GM10248 (cell line): Measurements from ENCODE around the gene EHMT1.

ENCODE experiments used
- CTCF ChIA-PET: fragments of 300-600 bp; sonication (Branson Sonifier 250); formaldehyde crosslinking; extraction: SDS; loops from one replicate; lab custom pipeline; 2021; ENCODE audit warnings: antibody characterized with exemption; lab: Yijun Ruan, JAX
- POLR2A ChIA-PET: fragments of 350-650 bp; sonication (Branson Sonifier 250); formaldehyde crosslinking; extraction: SDS; loops from one replicate; lab custom pipeline; 2020; ENCODE audit warnings: antibody characterized with exemption; lab: Yijun Ruan, JAX
- DNase-seq: peaks from one replicate; pipeline ENCODE4 v3.0.0; 2012; ENCODE audit errors: extremely low spot score
- CTCF ChIP-seq: IDR thresholded peaks from 2 replicates; pipeline ENCODE4 v1.5.1; 2012; ENCODE audit warnings: mild to moderate bottlenecking, low read depth; ENCODE audit errors: extremely low read depth, missing control alignments, control extremely low read depth

Gene EHMT1

DNA sequence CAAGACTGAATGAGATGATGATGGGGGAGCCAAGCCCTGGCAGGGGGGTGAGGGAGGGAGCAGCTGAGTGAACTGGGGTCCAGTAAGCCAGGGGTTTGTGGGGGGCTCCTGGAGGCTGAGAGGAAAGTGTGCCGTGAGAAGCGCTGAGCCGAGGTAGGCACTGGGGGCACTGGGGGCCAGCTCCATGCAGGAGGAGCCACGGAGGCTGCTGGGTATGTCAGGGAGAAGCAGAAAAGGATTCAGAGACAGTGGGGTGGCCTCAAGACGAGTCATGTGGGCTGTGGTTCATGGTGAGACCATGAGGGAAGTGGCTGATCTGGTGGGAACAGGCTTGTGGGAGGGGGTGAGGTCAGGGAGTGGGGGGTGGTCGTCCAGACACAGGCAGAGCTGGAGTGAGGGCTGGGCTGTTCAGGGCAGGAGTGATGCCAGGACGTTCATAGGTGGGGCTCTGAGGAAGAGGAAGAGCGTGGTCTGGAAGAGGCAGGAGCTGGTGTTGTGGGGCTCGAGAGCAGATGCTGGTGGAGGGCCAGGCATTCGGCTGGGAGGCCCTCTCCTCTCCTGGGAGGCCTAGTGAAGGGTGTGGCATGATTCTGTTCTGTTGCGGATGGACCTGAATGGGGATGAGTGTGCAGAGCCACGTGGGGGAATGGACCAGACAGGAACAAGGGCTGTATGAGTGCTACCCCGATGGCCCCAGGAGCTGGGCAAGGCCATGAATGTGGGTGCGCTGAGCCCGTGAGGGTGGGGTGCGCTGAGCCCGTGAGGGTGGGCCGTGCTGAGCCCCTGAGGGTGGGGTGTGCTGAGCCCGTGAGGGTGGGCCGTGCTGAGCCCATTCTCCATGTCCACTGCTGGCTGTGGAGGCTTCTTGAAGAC is 166.1 kb downstream of the EHMT1 start:
- ChIA-PET CTCF (interaction anchor here (1.1 kb wide), 1 partner anchor 24 kb away, joined by 3 read pairs; no protein-coding TSS in a partner anchor), POLR2A (no interaction called here)
- TF ChIP-seq CTCF, result no peak
- no peak for DNase-seq

GRCh38 chr9:137785704-137786161 is 166.9 kb downstream of the EHMT1 start:
- no peak for TF ChIP-seq CTCF
- ChIA-PET CTCF (interaction anchor here (1.1 to 1.5 kb wide), 2 partner anchors 8 to 23 kb away, joined by 3 read pairs; no protein-coding TSS in a partner anchor), POLR2A (no interaction called here)
- no peak for DNase-seq

GRCh38 chr9:137786511-137786920 is 167.7 kb downstream of the EHMT1 start:
- DNase-seq, result no peak
- no peak for TF ChIP-seq CTCF
- POLR2A ChIA-PET, result no interaction called here
- CTCF ChIA-PET, result interaction anchor here (1.5 kb wide), 1 partner anchor 9 kb away, joined by 3 read pairs; no protein-coding TSS in a partner anchor

GRCh38 chr9:137787381-137787780 is 168.6 kb downstream of the EHMT1 start:
- POLR2A ChIA-PET, result no interaction called here
- CTCF ChIA-PET, result no interaction called here

GRCh38 chr9:137787786-137788505 is 169.1 kb downstream of the EHMT1 start:
- POLR2A ChIA-PET, result no interaction called here
- CTCF ChIA-PET, result no interaction called here
- no peak for DNase-seq
- TF ChIP-seq CTCF, result no peak

More at GRCh38 chr9:137787381-137787780, 168.6 kb downstream of the EHMT1 start:
- DNase-seq, result no peak
- no peak for TF ChIP-seq CTCF

- no peak for DNase-seq
- ChIA-PET POLR2A (no interaction called here), CTCF (no interaction called here)
- TF ChIP-seq CTCF, result no peak
Observed at GRCh38 chr9:137788561-137789294, 169.9 kb downstream of the EHMT1 start.
